ENCODE results near the gene GPRIN3. TPM values are rescaled to one million over a fixed set of nuclear protein-coding genes. Genes with fewer than 3 reads are reported as not detected.

GPRIN3 gene
- total RNA-seq, 4 donors from 2014 or later = 1.2 to 3.4 (median 1.7) TPM

GRCh38 chr4:89336818-89337420 is 29.3 kb upstream of the GPRIN3 start:
- no peaks in the 10 kb centered on the region for H3K36me3 ChIP-seq
- H3K4me1 ChIP-seq = no peaks in the 10 kb centered on the region
- no peaks in the 10 kb centered on the region for H3K9me3 ChIP-seq
- no peak overlapping the region for H3K4me3 ChIP-seq
- no peaks in the 10 kb centered on the region for H3K27me3 ChIP-seq
- TF ChIP-seq EP300 (IDR thresholded peaks at IDR 0.05) (no peak), POLR2AphosphoS5 (IDR thresholded peaks at IDR 0.05) (no peak), POLR2A (IDR thresholded peaks at IDR 0.05) (no peak), CTCF (IDR thresholded peaks at IDR 0.05) (no peak)
- H3K27ac ChIP-seq = no peak overlapping the region
- 74% methylated on average over 4 of the region's 4 CpGs for WGBS
- no peak for DNase-seq (ENCODE audit: low spot score in 2 of 2)

GRCh38 chr4:89334830-89335229 is 27.2 kb upstream of the GPRIN3 start:
- Histone ChIP-seq H3K4me3 (no peak overlapping the region), H3K27me3 (no peaks in the 10 kb centered on the region), H3K36me3 (no peaks in the 10 kb centered on the region), H3K4me1 (no peaks in the 10 kb centered on the region), H3K27ac (no peak overlapping the region), H3K9me3 (no peaks in the 10 kb centered on the region)
- TF ChIP-seq CTCF (IDR thresholded peaks at IDR 0.05) (no peak), EP300 (IDR thresholded peaks at IDR 0.05) (no peak), POLR2A (IDR thresholded peaks at IDR 0.05) (no peak), POLR2AphosphoS5 (IDR thresholded peaks at IDR 0.05) (no peak)
- DNase-seq (ENCODE audit: low spot score in 2 of 2) = no peak
- WGBS = 74% methylated on average over 4 of the region's 4 CpGs

- DNase-seq (ENCODE audit: low spot score in 2 of 2) = no peak
- Histone ChIP-seq H3K4me3 (no peak overlapping the region), H3K9me3 (no peaks in the 10 kb centered on the region), H3K4me1 (no peaks in the 10 kb centered on the region), H3K27me3 (no peaks in the 10 kb centered on the region), H3K36me3 (no peaks in the 10 kb centered on the region), H3K27ac (no peak overlapping the region)
- TF ChIP-seq EP300 (IDR thresholded peaks at IDR 0.05) (no peak), CTCF (IDR thresholded peaks at IDR 0.05) (no peak)
Observed at GRCh38 chr4:89334311-89334710, 26.7 kb upstream of the GPRIN3 start.

- Histone ChIP-seq H3K27ac (no peak overlapping the region), H3K36me3 (no peaks in the 10 kb centered on the region), H3K27me3 (no peaks in the 10 kb centered on the region), H3K4me1 (no peaks in the 10 kb centered on the region), H3K4me3 (no peak overlapping the region), H3K9me3 (no peaks in the 10 kb centered on the region)
- TF ChIP-seq POLR2A (IDR thresholded peaks at IDR 0.05) = no peak
- no peak for TF ChIP-seq POLR2AphosphoS5 (IDR thresholded peaks at IDR 0.05)
- no peak for TF ChIP-seq EP300 (IDR thresholded peaks at IDR 0.05)
- no peak for TF ChIP-seq CTCF (IDR thresholded peaks at IDR 0.05)
- 87% methylated on average over 5 of the region's 5 CpGs for WGBS
- DNase-seq (ENCODE audit: low spot score in 2 of 2) = no peak
Observed at GRCh38 chr4:89331686-89332544, 24.3 kb upstream of the GPRIN3 start.

GRCh38 chr4:89331197-89331596 is 23.6 kb upstream of the GPRIN3 start:
- WGBS = 65% methylated on average over 2 of the region's 2 CpGs
- Histone ChIP-seq H3K4me3 (no peak overlapping the region), H3K36me3 (no peaks in the 10 kb centered on the region), H3K4me1 (no peaks in the 10 kb centered on the region), H3K27ac (no peak overlapping the region), H3K27me3 (no peaks in the 10 kb centered on the region), H3K9me3 (no peaks in the 10 kb centered on the region)
- TF ChIP-seq POLR2A (IDR thresholded peaks at IDR 0.05) (no peak), CTCF (IDR thresholded peaks at IDR 0.05) (no peak), POLR2AphosphoS5 (IDR thresholded peaks at IDR 0.05) (no peak), EP300 (IDR thresholded peaks at IDR 0.05) (no peak)
- no peak for DNase-seq (ENCODE audit: low spot score in 2 of 2)
